GM21786 (cell line): ENCODE data around the gene CHEK2.
"Not testable (repeated sequence)": the region's sequence is repeated elsewhere in the genome, so short reads cannot be mapped to it uniquely, and the experiment has no call there.

Experiments used
- ATAC-seq: cut with Tn5 transposase; IDR thresholded peaks from one replicate; pipeline ENCODE4 v1.9.1; 2021; ENCODE audit not compliant: unreplicated experiment

The CHEK2 gene

GRCh38 chr22:28693041-28693760 lies 48.4 kb downstream of the CHEK2 start:
- ATAC-seq = not testable (repeated sequence)

GRCh38 chr22:28689796-28690195 lies 51.8 kb downstream of the CHEK2 start:
- not testable (repeated sequence) for ATAC-seq

- not testable (repeated sequence) for ATAC-seq
These were observed 58.7 kb downstream of the CHEK2 start for GRCh38 chr22:28682966-28683365.

GRCh38 chr22:28680813-28681490 lies 60.7 kb downstream of the CHEK2 start:
- ATAC-seq = not testable (repeated sequence)

- ATAC-seq = not testable (repeated sequence)
These were observed 61.9 kb downstream of the CHEK2 start, which contains the start of gene TTC28 for GRCh38 chr22:28679611-28680287. Gene TTC28, minus strand, starts transcription at chr22:28679840. Its CDS starts 117 bp downstream, at chr22:28679723.

- ATAC-seq = not testable (repeated sequence)
These were observed 62.6 kb downstream of the CHEK2 start for GRCh38 chr22:28678778-28679610.

- ATAC-seq = not testable (repeated sequence)
These were observed 63.5 kb downstream of the CHEK2 start for GRCh38 chr22:28678170-28678569.

GRCh38 chr22:28674121-28674563 lies 67.5 kb downstream of the CHEK2 start:
- ATAC-seq = no peak

GRCh38 chr22:28670756-28671155 lies 70.9 kb downstream of the CHEK2 start:
- no peak for ATAC-seq

- no peak for ATAC-seq
These were observed 71.5 kb downstream of the CHEK2 start for GRCh38 chr22:28670161-28670560.

GRCh38 chr22:28669387-28669786 lies 72.2 kb downstream of the CHEK2 start:
- ATAC-seq = no peak

- not testable (repeated sequence) for ATAC-seq
These were observed 78.1 kb downstream of the CHEK2 start for GRCh38 chr22:28663569-28663942.

- ATAC-seq = no peak
These were observed 83.2 kb downstream of the CHEK2 start for GRCh38 chr22:28658448-28658847.

GRCh38 chr22:28656181-28656580 lies 85.4 kb downstream of the CHEK2 start:
- no peak for ATAC-seq

GRCh38 chr22:28650463-28650862 lies 91.2 kb downstream of the CHEK2 start:
- ATAC-seq = no peak

- ATAC-seq = no peak
These were observed 92.8 kb downstream of the CHEK2 start for GRCh38 chr22:28648792-28649191.

GRCh38 chr22:28647216-28647615 lies 94.4 kb downstream of the CHEK2 start:
- no peak for ATAC-seq

GRCh38 chr22:28639321-28639720 lies 102.3 kb downstream of the CHEK2 start:
- ATAC-seq = no peak
